ENCODE measurements around the gene GKN2. TPM values are rescaled to one million over a fixed set of nuclear protein-coding genes. Genes with fewer than 3 reads are reported as not detected.

The GKN2 gene
- total and polyA plus RNA-seq, 2 of the 13 experiments (the other 11 are each of a cell fraction or from before 2014, with no cell fraction given): not detected

DNA sequence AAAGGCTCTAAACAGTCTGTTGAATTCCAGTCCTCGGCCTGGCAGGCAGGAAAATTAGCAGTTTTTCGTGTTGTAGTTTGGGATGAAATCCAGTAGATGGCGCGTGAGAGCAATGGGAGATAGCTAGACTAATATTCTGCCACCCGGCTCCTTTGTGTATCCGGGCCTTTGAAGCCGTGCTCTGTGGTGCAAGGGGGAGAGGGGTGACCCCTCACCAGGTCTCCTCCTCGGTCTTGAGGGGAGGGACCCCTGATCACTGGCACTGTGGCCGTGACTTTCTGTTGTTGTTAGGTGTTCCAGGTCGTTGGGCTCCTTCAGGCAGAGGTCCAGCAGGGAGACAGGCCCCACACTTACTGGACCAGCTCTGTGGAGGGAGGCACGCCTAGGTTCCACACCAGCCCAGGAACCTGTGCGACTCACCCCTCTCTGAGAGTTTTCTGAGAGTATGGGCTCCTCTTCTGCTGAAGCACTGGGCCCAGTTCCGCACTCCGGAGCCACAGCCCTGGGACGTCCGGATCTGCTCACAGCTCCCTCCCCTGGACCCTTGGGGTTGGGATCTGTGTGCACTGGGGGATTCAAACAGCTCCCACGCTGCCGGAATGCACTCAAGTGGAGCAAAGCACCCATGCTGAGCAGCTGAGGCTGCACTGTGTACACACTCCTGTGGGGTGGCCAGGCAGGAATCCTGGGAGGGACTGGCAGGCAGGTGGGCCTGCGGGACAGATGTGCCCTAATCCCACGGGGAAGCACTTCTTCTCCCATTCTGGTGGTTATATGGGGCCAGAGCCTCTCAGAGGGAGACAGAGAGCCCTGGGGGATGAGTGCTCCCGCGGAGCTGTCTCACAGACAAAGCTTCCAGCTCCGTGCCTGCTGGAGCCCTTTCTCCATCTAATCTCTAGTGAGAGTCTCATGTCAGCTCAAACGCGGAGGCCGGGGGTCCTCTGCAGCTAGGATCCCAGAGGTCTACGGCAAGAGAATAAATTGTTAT lies 8.8 kb downstream of the GKN2 start (continued):
- no peak for TF ChIP-seq ZNF232 (CRISPR knock-in tag; IDR thresholded peaks at IDR 0.05; ENCODE audit: borderline replicate concordance)
- no peak for TF ChIP-seq SOX13 (IDR thresholded peaks at IDR 0.05)
- no peak for TF ChIP-seq SOX13 (CRISPR knock-in tag; conservative IDR thresholded peaks at IDR 0.05 in 1 of 2, IDR thresholded peaks at IDR 0.05 in 1 of 2)
- TF ChIP-seq, protein P1, sequence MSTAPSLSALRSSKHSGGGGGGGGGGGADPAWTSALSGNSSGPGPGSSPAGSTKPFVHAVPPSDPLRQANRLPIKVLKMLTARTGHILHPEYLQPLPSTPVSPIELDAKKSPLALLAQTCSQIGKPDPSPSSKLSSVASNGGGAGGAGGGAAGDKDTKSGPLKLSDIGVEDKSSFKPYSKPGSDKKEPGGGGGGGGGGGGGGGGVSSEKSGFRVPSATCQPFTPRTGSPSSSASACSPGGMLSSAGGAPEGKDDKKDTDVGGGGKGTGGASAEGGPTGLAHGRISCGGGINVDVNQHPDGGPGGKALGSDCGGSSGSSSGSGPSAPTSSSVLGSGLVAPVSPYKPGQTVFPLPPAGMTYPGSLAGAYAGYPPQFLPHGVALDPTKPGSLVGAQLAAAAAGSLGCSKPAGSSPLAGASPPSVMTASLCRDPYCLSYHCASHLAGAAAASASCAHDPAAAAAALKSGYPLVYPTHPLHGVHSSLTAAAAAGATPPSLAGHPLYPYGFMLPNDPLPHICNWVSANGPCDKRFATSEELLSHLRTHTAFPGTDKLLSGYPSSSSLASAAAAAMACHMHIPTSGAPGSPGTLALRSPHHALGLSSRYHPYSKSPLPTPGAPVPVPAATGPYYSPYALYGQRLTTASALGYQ (CRISPR knock-in tag; IDR thresholded peaks at IDR 0.05): no peak
- no peak for TF ChIP-seq THYN1 (CRISPR knock-in tag; IDR thresholded peaks at IDR 0.05; ENCODE audit: borderline replicate concordance, low read depth)
- no peak for TF ChIP-seq HNF4G (IDR thresholded peaks at IDR 0.05; ENCODE audit: borderline replicate concordance, low read depth, low read length)
- no peak for TF ChIP-seq HNF4G (CRISPR knock-in tag; IDR thresholded peaks at IDR 0.05; ENCODE audit: borderline replicate concordance, low read depth)
- TF ChIP-seq, protein P2, sequence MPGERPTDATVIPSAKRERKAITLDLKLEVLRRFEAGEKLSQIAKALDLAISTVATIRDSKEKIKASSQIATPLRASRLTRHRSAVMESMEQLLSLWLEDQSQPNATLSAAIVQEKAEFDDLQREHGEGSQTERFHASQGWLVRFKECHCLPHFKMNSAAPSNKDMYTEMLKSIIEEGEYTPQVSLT (CRISPR knock-in tag; IDR thresholded peaks at IDR 0.05; ENCODE audit: borderline replicate concordance, low read depth): no peak
- no peak for TF ChIP-seq GABPA (IDR thresholded peaks at IDR 0.05; ENCODE audit: low read depth, low read length)
- no peak for TF ChIP-seq GABPA (CRISPR knock-in tag; IDR thresholded peaks at IDR 0.05; ENCODE audit: low read depth)
- TF ChIP-seq FOXJ3 (CRISPR knock-in tag; IDR thresholded peaks at IDR 0.05; ENCODE audit: borderline replicate concordance): no peak
- TF ChIP-seq ZFP62 (CRISPR knock-in tag; IDR thresholded peaks at IDR 0.05): no peak
- peak; percentile 57 for TF ChIP-seq XRCC5 (optimal IDR thresholded peaks at IDR 0.05; ENCODE audit: low read length)
- no peak for TF ChIP-seq CENPT (CRISPR knock-in tag; IDR thresholded peaks at IDR 0.05; ENCODE audit: low read depth)
- TF ChIP-seq NFYC (CRISPR knock-in tag; IDR thresholded peaks at IDR 0.05): no peak
- TF ChIP-seq CAMTA2 (CRISPR knock-in tag; IDR thresholded peaks at IDR 0.05; ENCODE audit: borderline replicate concordance): 0 out of 2 replicates have a peak, but pooled peaks have one; percentile 47
- no peak for TF ChIP-seq GRHL1 (CRISPR knock-in tag; conservative IDR thresholded peaks at IDR 0.05)
- no peak for TF ChIP-seq ZNF329 (CRISPR knock-in tag; IDR thresholded peaks at IDR 0.05; ENCODE audit: low read depth)
- no peak for TF ChIP-seq ZNF674 (CRISPR knock-in tag; IDR thresholded peaks at IDR 0.05; ENCODE audit: low read depth)
- TF ChIP-seq ZFYVE20 (CRISPR knock-in tag; IDR thresholded peaks at IDR 0.05; ENCODE audit: borderline replicate concordance, low read depth): no peak
- no peak for TF ChIP-seq NONO (IDR thresholded peaks at IDR 0.05)
- TF ChIP-seq NONO (CRISPR knock-in tag; conservative IDR thresholded peaks at IDR 0.05): 0 out of 2 replicates have a peak, but pooled peaks have one; percentile 42
- no peak for TF ChIP-seq ZNF512 (CRISPR knock-in tag; IDR thresholded peaks at IDR 0.05)
- no peak for TF ChIP-seq ZNF761 (CRISPR knock-in tag; conservative IDR thresholded peaks at IDR 0.05)
